Trophoblast cell (in vitro differentiated cells and primary cell): ENCODE measurements around the gene DENND4B.

ENCODE experiments used
- DNase-seq, 2 donors: peaks; one replicate each; pipeline ENCODE4 v3.0.0-alpha.2; 2016
- H2AFZ ChIP-seq: 2 replicates; pipeline ENCODE4 v1.6.1; 2013; ENCODE audit warnings: low read length, moderate library complexity, mild to moderate bottlenecking; ENCODE audit not compliant: insufficient read depth, poor library complexity
- H2AK5ac ChIP-seq: 2 replicates; pipeline ENCODE4 v1.6.1; 2013; ENCODE audit warnings: mild to moderate bottlenecking, low read length
- H2BK120ac ChIP-seq: 2 replicates; pipeline ENCODE4 v1.6.1; 2013; ENCODE audit warnings: low read length, mild to moderate bottlenecking, moderate library complexity; ENCODE audit not compliant: insufficient read depth, poor library complexity
- H2BK12ac ChIP-seq: 2 replicates; pipeline ENCODE4 v1.6.1; 2013; ENCODE audit warnings: mild to moderate bottlenecking, low read length, moderate library complexity
- H2BK5ac ChIP-seq: 2 replicates; pipeline ENCODE4 v1.6.1; 2013; ENCODE audit warnings: low read length, low read depth, moderate library complexity, mild to moderate bottlenecking; ENCODE audit not compliant: poor library complexity
- H3K14ac ChIP-seq: 2 replicates; pipeline ENCODE4 v1.6.1; 2013; ENCODE audit warnings: mild to moderate bottlenecking, low read length
- H3K18ac ChIP-seq: 2 replicates; pipeline ENCODE4 v1.6.1; 2013; ENCODE audit warnings: mild to moderate bottlenecking, low read length
- H3K23ac ChIP-seq: 2 replicates; pipeline ENCODE4 v1.6.1; 2013; ENCODE audit warnings: low read length
- H3K27ac ChIP-seq: 2 replicates; pipeline ENCODE4 v1.5.1; 2013; ENCODE audit warnings: low read depth, mild to moderate bottlenecking, inconsistent platforms, low read length, moderate library complexity
- H3K27me3 ChIP-seq: 2 replicates; pipeline ENCODE4 v1.6.1; 2013; ENCODE audit warnings: inconsistent platforms, mild to moderate bottlenecking, low read length, moderate library complexity; ENCODE audit not compliant: insufficient read depth
- H3K36me3 ChIP-seq, 2 experiments: 1 replicate in 1 of 2; 2 replicates in 1 of 2; pipeline ENCODE4 v1.6.1; 2013; ENCODE audit warnings: low read length in 2 of 2, mild to moderate bottlenecking in 2 of 2, moderate library complexity in 1 of 2; ENCODE audit not compliant: insufficient read depth in 2 of 2, control insufficient read depth in 1 of 2
- H3K4ac ChIP-seq: 2 replicates; pipeline ENCODE4 v1.6.1; 2013; ENCODE audit warnings: low read depth, mild to moderate bottlenecking, low read length, moderate library complexity
- H3K4me1 ChIP-seq, 2 experiments: 1 replicate in 1 of 2; 2 replicates in 1 of 2; pipeline ENCODE4 v1.6.1; 2013; ENCODE audit warnings: low read length in 2 of 2, mild to moderate bottlenecking in 2 of 2, moderate library complexity in 1 of 2; ENCODE audit not compliant: insufficient read depth in 2 of 2, control insufficient read depth in 1 of 2
- H3K4me2 ChIP-seq: 2 replicates; pipeline ENCODE4 v1.6.1; 2013; ENCODE audit warnings: inconsistent platforms, mild to moderate bottlenecking, low read length, moderate library complexity
- H3K4me3 ChIP-seq: 2 replicates; pipeline ENCODE4 v1.5.1; 2013; ENCODE audit warnings: mild to moderate bottlenecking, low read depth, low read length, inconsistent platforms
- H3K79me1 ChIP-seq: one replicate; pipeline ENCODE4 v1.6.1; 2013; ENCODE audit warnings: low read length
- H3K79me2 ChIP-seq: 2 replicates; pipeline ENCODE4 v1.6.1; 2013; ENCODE audit warnings: low read length, mild to moderate bottlenecking; ENCODE audit not compliant: control insufficient read depth, insufficient read depth, poor library complexity
- H3K9ac ChIP-seq: 2 replicates; pipeline ENCODE4 v1.6.1; 2013; ENCODE audit warnings: mild to moderate bottlenecking, low read length
- H3K9me3 ChIP-seq: 2 replicates; pipeline ENCODE4 v1.6.1; 2013; ENCODE audit warnings: low read depth, mild to moderate bottlenecking, control low read depth, inconsistent platforms, low read length; ENCODE audit not compliant: insufficient read depth
- H4K12ac ChIP-seq: 2 replicates; pipeline ENCODE4 v1.6.1; 2013; ENCODE audit warnings: low read depth, mild to moderate bottlenecking, low read length, moderate library complexity
- H4K8ac ChIP-seq: 2 replicates; pipeline ENCODE4 v1.6.1; 2013; ENCODE audit warnings: low read depth, mild to moderate bottlenecking, low read length, moderate library complexity
- H4K91ac ChIP-seq: one replicate; pipeline ENCODE4 v1.6.1; 2013; ENCODE audit warnings: low read depth, mild to moderate bottlenecking, low read length, moderate library complexity
- WGBS: extraction: QIAGEN DNeasy Blood & Tissue Kit; methylation state at CpG from one replicate; pipeline ENCODE4 v1.1.7; 2013; ENCODE audit warnings: missing lambda C conversion rate; ENCODE audit not compliant: insufficient read length, insufficient coverage; ENCODE audit errors: extremely low coverage; 5-methylcytosine and 5-hydroxymethylcytosine counted together

Gene DENND4B

DNA sequence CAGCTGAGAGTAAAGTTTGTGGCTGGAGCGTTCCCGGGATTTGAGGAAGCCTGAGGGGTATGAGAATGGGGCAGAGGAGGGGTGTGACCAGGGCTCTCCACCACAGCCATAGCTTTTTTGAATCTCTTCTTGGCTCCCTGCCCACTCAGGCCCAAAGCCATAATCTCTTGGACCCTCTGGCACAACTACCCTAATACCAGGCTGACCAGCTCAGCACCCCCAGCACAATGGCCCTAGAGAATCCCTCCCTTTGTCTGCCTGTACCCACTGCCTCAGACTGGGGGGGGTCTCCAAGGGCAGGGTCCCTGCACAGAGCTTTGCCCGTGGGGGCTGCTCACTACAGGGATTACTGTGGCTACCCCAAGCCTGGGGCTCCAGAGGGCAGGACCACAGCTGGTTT lies 7.5 kb downstream of the DENND4B start:
- H3K79me1 ChIP-seq = no peaks in the 10 kb centered on the region
- H3K18ac ChIP-seq = no peak overlapping the region
- H3K79me2 ChIP-seq = no peaks in the 10 kb centered on the region
- no peaks in the 10 kb centered on the region for H3K4me1 ChIP-seq
- H3K14ac ChIP-seq = no peak overlapping the region
- H3K9me3 ChIP-seq = peaks cover 2% of the 10 kb centered on the region
- no peaks in the 10 kb centered on the region for H3K27me3 ChIP-seq
- H3K36me3 ChIP-seq = peaks cover 70 to 77% of the 10 kb centered on the region in 2 experiments
- H3K4me2 ChIP-seq = no peak overlapping the region
- no peak overlapping the region for H4K12ac ChIP-seq
- H2BK12ac ChIP-seq = no peak overlapping the region
- H2BK120ac ChIP-seq = no peak overlapping the region
- no peak overlapping the region for H3K4ac ChIP-seq
- no peak overlapping the region for H3K23ac ChIP-seq
- no peak overlapping the region for H2AK5ac ChIP-seq
- H2AFZ ChIP-seq = no peak overlapping the region
- H3K4me3 ChIP-seq = no peak overlapping the region
- H2BK5ac ChIP-seq = no peak overlapping the region
- no CpG with 5 or more reads among the region's 3 CpGs for WGBS
- H3K9ac ChIP-seq = no peak overlapping the region
- H4K91ac ChIP-seq = no peak overlapping the region
- no peak overlapping the region for H4K8ac ChIP-seq
- H3K27ac ChIP-seq = no peak overlapping the region
- no peak for DNase-seq

GRCh38 chr1:153937331-153937730 lies 9.2 kb downstream of the DENND4B start:
- H3K79me1 ChIP-seq = no peaks in the 10 kb centered on the region
- no peak overlapping the region for H3K4me2 ChIP-seq
- peaks cover 2% of the 10 kb centered on the region for H3K9me3 ChIP-seq
- H3K4me3 ChIP-seq = no peak overlapping the region
- no peak overlapping the region for H3K4ac ChIP-seq
- no peak overlapping the region for H4K91ac ChIP-seq
- no peak overlapping the region for H2BK12ac ChIP-seq
- no peaks in the 10 kb centered on the region for H3K4me1 ChIP-seq
- peaks cover 77 to 83% of the 10 kb centered on the region in 2 experiments for H3K36me3 ChIP-seq
- no peak overlapping the region for H4K8ac ChIP-seq
- H3K27ac ChIP-seq = no peak overlapping the region
- H2AK5ac ChIP-seq = no peak overlapping the region
- no peak for DNase-seq
- H3K18ac ChIP-seq = no peak overlapping the region
- no peak overlapping the region for H2BK5ac ChIP-seq
- WGBS = no CpG with 5 or more reads among the region's 10 CpGs
- no peak overlapping the region for H3K9ac ChIP-seq
- H4K12ac ChIP-seq = no peak overlapping the region
- no peaks in the 10 kb centered on the region for H3K27me3 ChIP-seq
- H3K23ac ChIP-seq = no peak overlapping the region
- H3K79me2 ChIP-seq = no peaks in the 10 kb centered on the region
- H3K14ac ChIP-seq = no peak overlapping the region
- no peak overlapping the region for H2BK120ac ChIP-seq
- H2AFZ ChIP-seq = no peak overlapping the region

DNA sequence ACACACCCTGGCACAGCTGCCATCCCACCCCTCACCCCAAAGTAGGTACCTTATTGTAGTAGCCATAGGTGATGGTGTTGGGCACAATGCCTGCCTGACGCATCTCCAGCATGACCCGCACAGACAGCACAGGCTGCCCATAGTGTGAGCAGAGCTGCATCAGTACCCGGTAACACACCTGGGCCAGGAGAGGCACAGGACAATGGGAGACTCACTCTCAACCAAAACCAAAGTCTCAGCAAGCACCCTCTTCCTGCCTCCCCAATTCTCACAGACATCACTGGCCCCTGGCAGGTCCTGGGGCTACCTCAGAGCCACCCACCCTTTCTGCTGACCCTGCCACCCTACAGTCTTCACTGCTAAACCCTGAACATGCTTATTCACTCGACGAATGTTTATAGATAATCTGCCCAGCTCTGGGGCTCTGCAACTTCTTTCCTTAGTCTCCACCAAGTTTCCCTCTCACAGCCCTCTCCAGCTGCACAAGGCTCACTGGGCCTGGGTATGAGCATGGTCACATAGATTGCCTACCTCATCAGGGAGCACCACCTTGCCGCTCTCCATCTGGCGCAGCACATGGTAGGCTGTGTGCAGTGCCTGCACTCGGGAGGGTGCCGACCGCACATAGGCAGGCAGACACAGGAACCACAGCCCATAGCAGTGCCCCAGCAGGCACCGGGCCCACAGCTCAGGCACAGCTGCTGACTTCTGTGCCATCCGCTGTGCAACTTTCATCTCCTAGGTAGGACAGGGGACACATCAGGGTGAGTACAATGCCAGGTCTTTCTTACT lies 10.3 kb downstream of the DENND4B start:
- no CpG with 5 or more reads among the region's 12 CpGs for WGBS
- no peak overlapping the region for H3K23ac ChIP-seq
- H4K91ac ChIP-seq = no peak overlapping the region

GRCh38 chr1:153934746-153935145 lies 11.8 kb downstream of the DENND4B start:
- Histone ChIP-seq H3K9ac (no peak overlapping the region), H3K23ac (no peak overlapping the region), H3K4me3 (no peak overlapping the region), H3K4ac (no peak overlapping the region), H4K8ac (no peak overlapping the region), H3K4me2 (no peak overlapping the region), H3K27ac (no peak overlapping the region), H2BK5ac (no peak overlapping the region), H3K79me2 (no peaks in the 10 kb centered on the region), H3K14ac (no peak overlapping the region), H3K9me3 (peaks cover 2% of the 10 kb centered on the region), H2AFZ (no peak overlapping the region), H3K27me3 (no peaks in the 10 kb centered on the region), H2BK120ac (no peak overlapping the region), H3K36me3 (peaks cover 73 to 75% of the 10 kb centered on the region in 2 experiments), H3K79me1 (no peaks in the 10 kb centered on the region), H4K91ac (no peak overlapping the region), H2BK12ac (no peak overlapping the region), H4K12ac (no peak overlapping the region), H3K18ac (no peak overlapping the region), H2AK5ac (no peak overlapping the region), H3K4me1 (no peaks in the 10 kb centered on the region)
- no peak for DNase-seq
- no CpG with 5 or more reads among the region's 9 CpGs for WGBS

More for the DNA sequence above, 10.3 kb downstream of the DENND4B start:
- Histone ChIP-seq H3K4ac (no peak overlapping the region), H2BK120ac (no peak overlapping the region), H2AK5ac (no peak overlapping the region), H3K9ac (no peak overlapping the region), H4K12ac (no peak overlapping the region), H3K14ac (no peak overlapping the region), H3K27me3 (no peaks in the 10 kb centered on the region), H3K79me2 (no peaks in the 10 kb centered on the region), H3K9me3 (peaks cover 2% of the 10 kb centered on the region), H3K4me2 (no peak overlapping the region), H3K4me1 (no peaks in the 10 kb centered on the region), H3K18ac (no peak overlapping the region), H3K36me3 (peaks cover 75 to 78% of the 10 kb centered on the region in 2 experiments), H3K79me1 (no peaks in the 10 kb centered on the region), H2BK12ac (no peak overlapping the region), H2BK5ac (no peak overlapping the region), H3K4me3 (no peak overlapping the region), H3K27ac (no peak overlapping the region), H4K8ac (no peak overlapping the region), H2AFZ (no peak overlapping the region)
- DNase-seq = no peak
